ENCODE data around the gene MYO7A.

GRCh38 chr11:77081381-77081851 lies 46.6 kb upstream of the MYO7A start:
- no peak for TF ChIP-seq CTCF (IDR thresholded peaks at IDR 0.05)
- TF ChIP-seq ZFX (IDR thresholded peaks at IDR 0.05; ENCODE audit: borderline replicate concordance), result no peak
